Measurements from ENCODE around the gene ACBD3. TPM values are rescaled to one million over a fixed set of nuclear protein-coding genes. Genes with fewer than 3 reads are reported as not detected.

The ACBD3 gene
- total and polyA plus RNA-seq, 10 of the 15 experiments (the other 5 are each of a cell fraction or from before 2014, with no cell fraction given): 7.5 to 27.9 (median 20.3) TPM

- no peak for TF ChIP-seq CEBPZ (IDR thresholded peaks at IDR 0.05; ENCODE audit: low read depth, low read length)
- TF ChIP-seq NKRF (conservative IDR thresholded peaks at IDR 0.05): peak; percentile 63
- peak; percentile 79; the same call in 1 of the 2 replicates for TF ChIP-seq ZNF217 (IDR thresholded peaks at IDR 0.05)
- no peak for TF ChIP-seq ATF2 (IDR thresholded peaks at IDR 0.05; ENCODE audit: low read length)
- peak; percentile 71 for TF ChIP-seq DPF2 (IDR thresholded peaks at IDR 0.05)
Observed at GRCh38 chr1:226121587-226122400, 64.7 kb downstream of the ACBD3 start (continued).

Measured in GM12878 (cell line).